Psoas muscle (tissue), 8 donors: ENCODE measurements around the gene DACH1. TPM values are rescaled to one million over a fixed set of nuclear protein-coding genes. Genes with fewer than 3 reads are reported as not detected.

ENCODE experiments used
- ATAC-seq, 4 donors: fragments of 200-7000 bp; cut with Tn5 transposase; one replicate each; pipeline ENCODE4 v1.9.1; 2020; ENCODE audit warnings: moderate library complexity in 3 of 4, mild to moderate bottlenecking in 2 of 4
- DNase-seq, 2 donors: peaks; one replicate each; pipeline ENCODE4 v3.0.0-alpha.2; 2020
- H3K27ac ChIP-seq: fragments of 200-600 bp; one replicate; pipeline ENCODE4 v1.8.0; 2022
- H3K27me3 ChIP-seq, 3 donors: fragments of 200-600 bp in 1 of 3; one replicate each; pipeline versions ENCODE4 v1.6.1 to v1.8.0; 2013 to 2022; ENCODE audit warnings: low read length in 2 of 3, mild to moderate bottlenecking in 2 of 3, moderate library complexity in 1 of 3; ENCODE audit not compliant: insufficient read depth in 3 of 3
- H3K36me3 ChIP-seq, 2 donors: fragments of 200-600 bp in 1 of 2; one replicate each; pipeline versions ENCODE4 v1.6.1 to v1.8.0; 2013 to 2022; ENCODE audit warnings: low read depth in 1 of 2, mild to moderate bottlenecking in 1 of 2, moderate library complexity in 1 of 2; ENCODE audit not compliant: insufficient read depth in 1 of 2
- H3K4me1 ChIP-seq: fragments of 200-600 bp; one replicate; pipeline ENCODE4 v1.8.0; 2022
- H3K4me3 ChIP-seq: fragments of 200-600 bp; one replicate; pipeline ENCODE4 v1.8.0; 2022; ENCODE audit warnings: mild to moderate bottlenecking
- H3K9me3 ChIP-seq: fragments of 200-600 bp; one replicate; pipeline ENCODE4 v1.8.0; 2022
- WGBS, 3 donors: extraction: QIAGEN DNeasy Blood & Tissue Kit; methylation state at CpG; one replicate each; pipeline versions ENCODE4 v1.1.6 to v1.1.7; 2013; 5-methylcytosine and 5-hydroxymethylcytosine counted together
- intact Hi-C, 2 donors: fragments of 100-400 bp; cut with DNase I; formaldehyde crosslinking; loops; one replicate each; pipeline versions ENCODE4 v1.11.0 to v1.14.2; 2022
- polyA plus RNA-seq, 3 donors: library from polyadenylated mRNA; stranded (reverse); fragments of 200-250 nt; gene quantifications; one replicate each; pipeline ENCODE4 v1.2.3, GENCODE V29; 2013
- total RNA-seq, 4 donors: library from RNA; stranded (reverse); fragmentation: NEBNext Ultra II Directional in 2 of 4; extraction: Animal tissue kit (Norgen Biotek cat#: 25700) in 2 of 4; gene quantifications; one replicate each; pipeline versions ENCODE4 v1.2.1 to v1.2.4, GENCODE V29; 2021 to 2023
- TF ChIP-seq, protein P1 (sequence below): fragments of 200-600 bp; IDR thresholded peaks from one replicate; pipeline ENCODE4 v1.8.0; 2022; ENCODE audit warnings: antibody characterized with exemption
- donor health status: healthy with polysubstance abuse.
- donor health status: DM: no; HTN: no; CAD: no; lungs with moderate emphysema.
- donor health status: Bipolar disorder and iron deficiency.
- donor health status: healthy.
- donor health status: DM: yes; HTN: yes; CAD: no.
- donor health status: DM: no; HTN: no; CAD: no.
- donor health status: DM: no; HTN: no; CAD: no.
- donor health status: DM: yes; HTN: yes; CAD: no.

DACH1 gene
- total and polyA plus RNA-seq, 7 donors: 0.51 to 3.6 (median 1.1) TPM

DNA sequence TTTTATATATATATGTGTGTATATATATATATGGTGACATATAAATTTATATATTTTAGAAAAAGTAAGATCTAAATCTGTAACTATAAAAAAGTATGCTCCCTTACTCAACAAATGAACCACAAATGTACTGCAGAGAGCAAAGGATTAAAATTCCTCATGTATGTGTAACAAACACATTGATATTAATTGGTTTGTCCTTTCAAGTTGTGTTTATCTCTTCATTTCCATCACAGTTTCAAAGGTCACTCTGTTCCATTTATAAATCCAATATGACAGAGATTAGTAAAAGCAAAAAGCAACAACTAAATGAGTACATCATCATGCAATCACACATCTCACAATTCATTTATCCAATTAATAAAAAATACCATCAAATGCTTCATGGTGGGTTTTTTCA is 247.9 kb downstream of the DACH1 start:
- Histone ChIP-seq H3K27me3 (no peaks in the 10 kb centered on the region), H3K4me1 (no peaks in the 10 kb centered on the region), H3K27ac (no peak overlapping the region), H3K9me3 (no peaks in the 10 kb centered on the region), H3K36me3 (no peaks in the 10 kb centered on the region), H3K4me3 (no peak overlapping the region)
- DNase-seq: no peak
- intact Hi-C loops: no loop called here
- ATAC-seq: no peak
- TF ChIP-seq, protein P1, sequence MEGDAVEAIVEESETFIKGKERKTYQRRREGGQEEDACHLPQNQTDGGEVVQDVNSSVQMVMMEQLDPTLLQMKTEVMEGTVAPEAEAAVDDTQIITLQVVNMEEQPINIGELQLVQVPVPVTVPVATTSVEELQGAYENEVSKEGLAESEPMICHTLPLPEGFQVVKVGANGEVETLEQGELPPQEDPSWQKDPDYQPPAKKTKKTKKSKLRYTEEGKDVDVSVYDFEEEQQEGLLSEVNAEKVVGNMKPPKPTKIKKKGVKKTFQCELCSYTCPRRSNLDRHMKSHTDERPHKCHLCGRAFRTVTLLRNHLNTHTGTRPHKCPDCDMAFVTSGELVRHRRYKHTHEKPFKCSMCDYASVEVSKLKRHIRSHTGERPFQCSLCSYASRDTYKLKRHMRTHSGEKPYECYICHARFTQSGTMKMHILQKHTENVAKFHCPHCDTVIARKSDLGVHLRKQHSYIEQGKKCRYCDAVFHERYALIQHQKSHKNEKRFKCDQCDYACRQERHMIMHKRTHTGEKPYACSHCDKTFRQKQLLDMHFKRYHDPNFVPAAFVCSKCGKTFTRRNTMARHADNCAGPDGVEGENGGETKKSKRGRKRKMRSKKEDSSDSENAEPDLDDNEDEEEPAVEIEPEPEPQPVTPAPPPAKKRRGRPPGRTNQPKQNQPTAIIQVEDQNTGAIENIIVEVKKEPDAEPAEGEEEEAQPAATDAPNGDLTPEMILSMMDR: no peak

DNA sequence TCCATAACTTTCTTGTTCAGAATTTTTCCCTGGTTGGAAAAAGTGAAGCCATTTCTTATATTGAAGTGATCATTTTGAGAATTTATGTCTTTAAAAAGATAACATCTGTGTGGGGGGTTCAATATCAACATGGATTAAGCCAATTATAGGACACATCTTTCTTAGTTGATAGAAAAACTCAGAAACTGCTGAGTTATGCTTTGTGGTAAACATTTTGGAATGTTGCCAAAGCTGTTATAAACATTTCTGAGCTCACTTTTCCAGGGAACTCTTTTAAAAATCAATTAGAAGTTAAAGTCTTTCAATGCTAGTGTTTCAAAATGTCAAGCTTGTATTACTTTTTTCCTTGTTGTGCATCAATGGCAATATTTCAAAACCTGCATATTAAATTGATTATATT is 248.8 kb downstream of the DACH1 start:
- intact Hi-C loops: no loop called here
- H3K27me3 ChIP-seq: no peaks in the 10 kb centered on the region
- no peak overlapping the region for H3K4me3 ChIP-seq
- DNase-seq: no peak
- no peaks in the 10 kb centered on the region for H3K4me1 ChIP-seq
- TF ChIP-seq, protein P1: no peak
- no peaks in the 10 kb centered on the region for H3K36me3 ChIP-seq
- H3K9me3 ChIP-seq: no peaks in the 10 kb centered on the region
- no peak overlapping the region for H3K27ac ChIP-seq
- no peak for ATAC-seq

DNA sequence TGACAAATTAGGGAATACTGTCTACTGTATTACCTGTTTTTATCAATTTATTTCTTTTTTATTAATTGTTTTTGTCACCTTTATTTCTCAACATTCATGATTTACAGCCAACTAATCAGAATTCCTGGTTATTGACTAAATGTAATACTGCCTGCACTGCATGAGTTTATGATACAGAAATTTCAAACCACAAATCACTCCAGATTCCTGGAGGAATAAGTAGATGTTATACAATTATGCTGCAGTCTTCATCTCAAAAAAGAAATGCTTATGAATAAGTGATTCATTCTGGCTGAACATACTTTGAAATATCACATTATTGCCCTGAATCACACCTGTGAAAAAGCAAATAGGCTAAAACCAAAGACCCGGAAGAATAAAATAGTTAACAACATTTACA is 249.7 kb downstream of the DACH1 start:
- H3K36me3 ChIP-seq: no peaks in the 10 kb centered on the region
- H3K4me1 ChIP-seq: no peaks in the 10 kb centered on the region
- intact Hi-C loops: no loop called here
- ATAC-seq (no peak), DNase-seq (no peak)
- H3K27me3 ChIP-seq: no peaks in the 10 kb centered on the region
- H3K4me3 ChIP-seq: no peak overlapping the region
- TF ChIP-seq, protein P1: no peak
- H3K9me3 ChIP-seq: no peaks in the 10 kb centered on the region
- H3K27ac ChIP-seq: no peak overlapping the region
- 87 to 91% (median 89%) methylated on average over 1 of the region's 1 CpG for WGBS, 3 donors

DNA sequence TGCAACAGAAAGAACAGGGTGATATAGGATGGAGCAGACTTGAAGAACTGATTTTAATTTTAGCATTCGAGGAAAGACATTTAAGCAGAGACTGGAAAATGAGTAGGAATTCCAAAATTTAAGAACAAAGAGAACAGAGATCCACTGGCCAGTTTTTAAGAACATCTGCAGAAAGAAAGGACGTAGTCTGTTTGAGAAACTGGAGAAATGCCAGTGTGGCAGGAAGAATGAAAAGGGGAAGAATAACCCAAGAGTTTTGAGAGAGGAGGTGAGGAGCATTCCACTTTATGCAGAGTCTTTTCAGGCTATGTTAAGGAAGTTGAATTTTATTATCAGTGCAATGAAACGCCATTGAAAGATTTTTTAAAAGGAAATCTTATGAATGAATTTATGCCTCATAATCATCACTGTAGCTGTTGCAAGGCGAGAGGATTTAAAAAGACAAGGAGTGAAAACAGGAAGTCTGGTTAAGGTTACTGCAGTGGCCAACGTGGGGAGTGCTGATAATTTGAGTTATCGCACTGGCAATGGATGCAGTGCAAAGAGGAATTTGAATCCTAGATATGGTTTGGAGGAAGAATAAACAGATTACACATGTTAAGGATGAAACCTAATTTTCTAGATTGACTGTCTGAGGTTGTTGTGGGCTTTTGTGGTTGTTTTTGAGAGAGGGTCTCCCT is 253.8 kb downstream of the DACH1 start:
- intact Hi-C loops: no loop called here
- H3K4me3 ChIP-seq: no peak overlapping the region
- WGBS, 3 donors: 43 to 48% (median 44%) methylated on average over 6 of the region's 6 CpGs
- no peak for DNase-seq
- no peaks in the 10 kb centered on the region for H3K36me3 ChIP-seq
- ATAC-seq: no peak
- no peak overlapping the region for H3K27ac ChIP-seq
- H3K4me1 ChIP-seq: no peaks in the 10 kb centered on the region
- no peaks in the 10 kb centered on the region for H3K9me3 ChIP-seq
- H3K27me3 ChIP-seq: no peaks in the 10 kb centered on the region
- TF ChIP-seq, protein P1: no peak

DNA sequence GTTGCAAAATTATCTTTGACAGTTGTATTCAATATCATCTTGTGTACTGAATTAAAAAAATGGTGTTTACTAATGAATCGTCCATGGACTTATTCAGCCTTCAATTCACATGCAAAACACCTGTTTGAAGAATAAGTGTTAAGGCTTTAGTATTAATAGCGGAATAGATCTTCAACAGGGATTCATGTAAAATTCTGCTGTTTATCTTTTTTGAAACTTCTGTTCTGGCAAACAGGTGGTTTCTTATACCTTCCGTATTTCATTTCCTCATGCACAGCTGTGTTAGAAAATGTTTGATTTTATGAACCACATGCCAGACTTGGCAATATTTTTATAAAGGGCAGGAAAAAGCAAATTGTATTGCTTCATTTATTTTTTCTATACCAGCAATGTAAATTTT is 255.7 kb downstream of the DACH1 start:
- Histone ChIP-seq H3K36me3 (no peaks in the 10 kb centered on the region), H3K4me3 (no peak overlapping the region), H3K27ac (no peak overlapping the region), H3K27me3 (no peaks in the 10 kb centered on the region), H3K4me1 (no peaks in the 10 kb centered on the region), H3K9me3 (no peaks in the 10 kb centered on the region)
- DNase-seq (no peak), ATAC-seq (no peak)
- intact Hi-C loops: no loop called here
- 44 to 56% (median 47%) methylated on average over 3 of the region's 3 CpGs for WGBS, 3 donors
- TF ChIP-seq, protein P1: no peak
